ENCODE data around the gene FAM76A. TPM values are rescaled to one million over a fixed set of nuclear protein-coding genes. Genes with fewer than 3 reads are reported as not detected.

The FAM76A gene
- total RNA-seq, 1 experiment from 2014 or later = 9.6 TPM

DNA sequence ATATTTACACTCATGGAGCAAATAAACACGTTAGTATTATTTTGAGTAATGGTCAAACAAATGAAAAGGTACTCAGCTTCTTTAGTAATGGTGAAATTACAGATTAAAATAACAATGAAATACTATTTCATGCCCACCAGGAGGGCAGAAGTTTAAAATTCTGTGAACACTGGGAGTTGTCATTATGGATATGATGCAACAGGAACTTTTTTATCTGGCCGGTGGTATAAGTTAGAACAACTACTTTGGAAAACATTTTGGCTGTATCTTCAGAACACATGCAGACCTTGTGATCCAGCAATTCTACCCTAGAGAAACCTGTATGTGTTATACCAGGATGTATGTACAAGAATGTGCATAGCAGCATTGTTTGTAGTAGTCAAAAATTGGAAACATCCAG lies 81.6 kb downstream of the FAM76A start:
- intact Hi-C loops (cut with micrococcal nuclease) = no loop called here
- Histone ChIP-seq H3K79me2 (ENCODE audit: insufficient read depth, low read length) (no peaks in the 10 kb centered on the region), H2AFZ (ENCODE audit: low read depth, low read length, poor library complexity, severe bottlenecking) (no peak overlapping the region), H3K4me1 (ENCODE audit: control insufficient read depth in 1 of 2, insufficient read depth in 2 of 2, low read length in 2 of 2) (no peaks in the 10 kb centered on the region), H3K36me3 (ENCODE audit: control insufficient read depth in 1 of 2, insufficient read depth in 2 of 2, low read length in 2 of 2) (peaks cover 0 to 11% of the 10 kb centered on the region in 2 experiments; a peak in 2 of 4 replicates), H3K9me3 (ENCODE audit: control insufficient read depth in 1 of 2, insufficient read depth in 1 of 2, low read depth in 1 of 2, low read length in 2 of 2) (no peaks in the 10 kb centered on the region), H3K4me3 (replicated peaks in 1 of 2; ENCODE audit: low read depth in 1 of 2, low read length in 2 of 2) (no peak overlapping the region), H3K27ac (ENCODE audit: low read depth, low read length) (no peak overlapping the region), H3K4me2 (ENCODE audit: low read length) (no peak overlapping the region), H3K9me2 (ENCODE audit: insufficient read depth) (no peaks in the 10 kb centered on the region), H3K9ac (ENCODE audit: low read length) (no peak overlapping the region), H4K20me1 (ENCODE audit: insufficient read depth) (no peaks in the 10 kb centered on the region), H3K27me3 (ENCODE audit: insufficient read depth, low read length) (no peaks in the 10 kb centered on the region)
- ChIA-PET CTCF (interaction anchor here (0.9 kb wide), 1 partner anchor 138 kb away, joined by 3 read pairs; no protein-coding TSS in a partner anchor), RAD21 (ENCODE audit: low non-redundant PET in 1 of 2, low total read pairs in 2 of 2, uncharacterized antibody in 2 of 2, unreplicated experiment in 2 of 2) (no interaction called here), POLR2A (no interaction called here)
- DNase-seq (ENCODE audit: low read depth, low spot score) (no peak), ATAC-seq (no peak)
- BruUV-seq (replicated peaks) = no TSS peak
- TF ChIP-seq CBX3 (IDR thresholded peaks at IDR 0.05; ENCODE audit: low read depth) (no peak), POLR2AphosphoS5 (IDR thresholded peaks at IDR 0.05; ENCODE audit: low read depth, low read length) (no peak), CTCF (IDR thresholded peaks at IDR 0.05 in 2 of 3, conservative IDR thresholded peaks at IDR 0.05 in 1 of 3; ENCODE audit: borderline replicate concordance in 1 of 3, insufficient read depth in 1 of 3, low read depth in 2 of 3, low read length in 2 of 3) (no peak), EGR1 (IDR thresholded peaks at IDR 0.05; ENCODE audit: low read depth) (no peak), EZH2 (IDR thresholded peaks at IDR 0.05) (no peak), RAD21 (IDR thresholded peaks at IDR 0.05; ENCODE audit: low read depth) (no peak), FOSL1 (IDR thresholded peaks at IDR 0.05; ENCODE audit: low read depth) (no peak), TCF7L2 (IDR thresholded peaks at IDR 0.05; ENCODE audit: borderline replicate concordance, extremely low read depth, insufficient read depth, insufficient read length) (no peak), YY1 (IDR thresholded peaks at IDR 0.05; ENCODE audit: extremely low read depth, insufficient replicate concordance, low read depth, low read length) (no peak), SP1 (IDR thresholded peaks at IDR 0.05; ENCODE audit: low read depth) (no peak), POLR2A (IDR thresholded peaks at IDR 0.05; ENCODE audit: borderline replicate concordance, extremely low read depth, insufficient read depth, insufficient read length) (no peak), SIN3A (IDR thresholded peaks at IDR 0.05; ENCODE audit: low read depth) (no peak), SRF (IDR thresholded peaks at IDR 0.05; ENCODE audit: low read depth) (no peak), ELF1 (IDR thresholded peaks at IDR 0.05; ENCODE audit: borderline replicate concordance, low read depth) (no peak), ZBTB33 (IDR thresholded peaks at IDR 0.05; ENCODE audit: extremely low read depth, insufficient replicate concordance, low read length) (no peak)
- TF ChIP-seq, protein P1, sequence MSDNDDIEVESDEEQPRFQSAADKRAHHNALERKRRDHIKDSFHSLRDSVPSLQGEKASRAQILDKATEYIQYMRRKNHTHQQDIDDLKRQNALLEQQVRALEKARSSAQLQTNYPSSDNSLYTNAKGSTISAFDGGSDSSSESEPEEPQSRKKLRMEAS (IDR thresholded peaks at IDR 0.05) = no peak
- TF ChIP-seq, protein P2, sequence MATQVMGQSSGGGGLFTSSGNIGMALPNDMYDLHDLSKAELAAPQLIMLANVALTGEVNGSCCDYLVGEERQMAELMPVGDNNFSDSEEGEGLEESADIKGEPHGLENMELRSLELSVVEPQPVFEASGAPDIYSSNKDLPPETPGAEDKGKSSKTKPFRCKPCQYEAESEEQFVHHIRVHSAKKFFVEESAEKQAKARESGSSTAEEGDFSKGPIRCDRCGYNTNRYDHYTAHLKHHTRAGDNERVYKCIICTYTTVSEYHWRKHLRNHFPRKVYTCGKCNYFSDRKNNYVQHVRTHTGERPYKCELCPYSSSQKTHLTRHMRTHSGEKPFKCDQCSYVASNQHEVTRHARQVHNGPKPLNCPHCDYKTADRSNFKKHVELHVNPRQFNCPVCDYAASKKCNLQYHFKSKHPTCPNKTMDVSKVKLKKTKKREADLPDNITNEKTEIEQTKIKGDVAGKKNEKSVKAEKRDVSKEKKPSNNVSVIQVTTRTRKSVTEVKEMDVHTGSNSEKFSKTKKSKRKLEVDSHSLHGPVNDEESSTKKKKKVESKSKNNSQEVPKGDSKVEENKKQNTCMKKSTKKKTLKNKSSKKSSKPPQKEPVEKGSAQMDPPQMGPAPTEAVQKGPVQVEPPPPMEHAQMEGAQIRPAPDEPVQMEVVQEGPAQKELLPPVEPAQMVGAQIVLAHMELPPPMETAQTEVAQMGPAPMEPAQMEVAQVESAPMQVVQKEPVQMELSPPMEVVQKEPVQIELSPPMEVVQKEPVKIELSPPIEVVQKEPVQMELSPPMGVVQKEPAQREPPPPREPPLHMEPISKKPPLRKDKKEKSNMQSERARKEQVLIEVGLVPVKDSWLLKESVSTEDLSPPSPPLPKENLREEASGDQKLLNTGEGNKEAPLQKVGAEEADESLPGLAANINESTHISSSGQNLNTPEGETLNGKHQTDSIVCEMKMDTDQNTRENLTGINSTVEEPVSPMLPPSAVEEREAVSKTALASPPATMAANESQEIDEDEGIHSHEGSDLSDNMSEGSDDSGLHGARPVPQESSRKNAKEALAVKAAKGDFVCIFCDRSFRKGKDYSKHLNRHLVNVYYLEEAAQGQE (IDR thresholded peaks at IDR 0.05; ENCODE audit: low read depth) = no peak
